Measurements from ENCODE around the gene SYT2. TPM values are rescaled to one million over a fixed set of nuclear protein-coding genes. Genes with fewer than 3 reads are reported as not detected.
"Not testable (repeated sequence)": the region's sequence is repeated elsewhere in the genome, so short reads cannot be mapped to it uniquely, and the experiment has no call there.

SYT2 gene
- total and polyA plus RNA-seq, 12 donors = under 0.01 to 0.07 (median 0.02) TPM; not detected in 9

DNA sequence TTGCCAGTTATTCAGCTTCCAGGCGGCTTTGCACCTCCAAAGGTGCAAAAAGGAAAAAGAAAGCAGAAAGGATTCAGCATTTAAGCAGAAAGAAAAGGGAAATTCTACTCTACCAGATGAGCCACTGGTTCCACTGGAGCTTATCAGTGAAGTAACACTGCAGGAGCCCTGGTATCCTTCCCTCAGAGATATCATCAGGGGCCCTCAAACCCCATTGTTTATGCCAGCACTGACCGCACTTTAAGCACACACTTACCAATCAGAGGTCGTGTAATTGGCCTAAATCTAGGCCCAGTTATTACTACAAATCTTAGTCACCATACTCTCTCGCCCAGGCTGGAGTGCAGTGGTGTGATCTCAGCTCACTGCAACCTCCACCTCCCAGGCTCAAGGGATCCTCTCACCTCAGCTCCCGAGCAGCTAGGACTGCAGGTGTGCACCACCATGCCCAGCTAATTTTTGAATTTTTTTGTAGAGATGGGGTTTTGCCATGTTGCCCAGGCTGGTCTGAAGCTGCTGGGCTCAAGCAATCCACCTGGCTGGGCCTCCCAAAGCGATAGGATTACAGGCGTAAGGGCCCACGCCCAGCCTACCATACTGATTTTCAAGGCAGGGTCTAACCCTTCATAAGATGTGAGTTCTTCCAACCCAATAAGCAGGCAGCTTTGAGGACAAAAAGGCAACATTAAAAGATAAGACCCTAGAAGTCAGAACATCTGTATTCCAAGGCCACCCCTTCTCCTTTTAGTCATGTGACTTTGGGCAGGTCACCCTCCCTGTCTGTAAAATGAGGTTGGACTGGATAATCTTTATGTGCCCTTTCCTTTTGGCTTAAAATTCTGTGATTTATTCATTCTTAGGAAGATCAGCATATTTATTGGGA lies 125.3 kb downstream of the SYT2 start:
- TF ChIP-seq, protein P1, sequence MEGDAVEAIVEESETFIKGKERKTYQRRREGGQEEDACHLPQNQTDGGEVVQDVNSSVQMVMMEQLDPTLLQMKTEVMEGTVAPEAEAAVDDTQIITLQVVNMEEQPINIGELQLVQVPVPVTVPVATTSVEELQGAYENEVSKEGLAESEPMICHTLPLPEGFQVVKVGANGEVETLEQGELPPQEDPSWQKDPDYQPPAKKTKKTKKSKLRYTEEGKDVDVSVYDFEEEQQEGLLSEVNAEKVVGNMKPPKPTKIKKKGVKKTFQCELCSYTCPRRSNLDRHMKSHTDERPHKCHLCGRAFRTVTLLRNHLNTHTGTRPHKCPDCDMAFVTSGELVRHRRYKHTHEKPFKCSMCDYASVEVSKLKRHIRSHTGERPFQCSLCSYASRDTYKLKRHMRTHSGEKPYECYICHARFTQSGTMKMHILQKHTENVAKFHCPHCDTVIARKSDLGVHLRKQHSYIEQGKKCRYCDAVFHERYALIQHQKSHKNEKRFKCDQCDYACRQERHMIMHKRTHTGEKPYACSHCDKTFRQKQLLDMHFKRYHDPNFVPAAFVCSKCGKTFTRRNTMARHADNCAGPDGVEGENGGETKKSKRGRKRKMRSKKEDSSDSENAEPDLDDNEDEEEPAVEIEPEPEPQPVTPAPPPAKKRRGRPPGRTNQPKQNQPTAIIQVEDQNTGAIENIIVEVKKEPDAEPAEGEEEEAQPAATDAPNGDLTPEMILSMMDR (IDR thresholded peaks at IDR 0.05) = no peak
- H3K36me3 ChIP-seq = peaks cover 0 to 52% (median 13%) of the 10 kb centered on the region in 9 donors
- 87 to 88% methylated on average over 8 of the region's 8 CpGs for WGBS, 2 donors
- H3K4me1 ChIP-seq = peaks cover 21 to 74% (median 62%) of the 10 kb centered on the region in 9 donors
- peak overlapping the region in 6 of 10 donors; percentile 2 to 92 (median 30) for H3K27ac ChIP-seq
- intact Hi-C loops (cut with DNase I) = loop anchor here in 3 of 10 donors (5.0 to 10.0 kb wide), 3 partner anchors 37 to 240 kb away; partner anchors contain the start of genes PPP1R12B (in 1 of the 3) and UBE2T (in 1 of the 3)
- DNase-seq = no peak
- no peaks in the 10 kb centered on the region for H3K9me3 ChIP-seq
- H3K27me3 ChIP-seq = peaks cover 0 to 73% (median 0%) of the 10 kb centered on the region in 7 donors
- ATAC-seq = no peak
- no peak overlapping the region for H3K4me3 ChIP-seq

- intact Hi-C loops (cut with DNase I) = loop anchor here in 2 of 10 donors (5.0 to 10.0 kb wide), 2 partner anchors 80 to 238 kb away; partner anchors contain the start of genes PPP1R12B (in 1 of the 2) and UBE2T (in 1 of the 2)
- DNase-seq, H3K27ac ChIP-seq, ATAC-seq, H3K9me3 ChIP-seq, H3K4me3 ChIP-seq: not testable (repeated sequence)
- peaks cover 0 to 54% (median 13%) of the 10 kb centered on the region in 9 donors for H3K36me3 ChIP-seq
- H3K4me1 ChIP-seq = peaks cover 9 to 74% (median 62%) of the 10 kb centered on the region in 9 donors
- peaks cover 0 to 61% (median 0%) of the 10 kb centered on the region in 7 donors for H3K27me3 ChIP-seq
- 92 to 94% methylated on average over 5 of the region's 5 CpGs for WGBS, 2 donors
Observed at GRCh38 chr1:202582350-202582749, 127.9 kb downstream of the SYT2 start.

GRCh38 chr1:202580619-202581018 lies 129.6 kb downstream of the SYT2 start:
- Histone ChIP-seq H3K36me3 (peaks cover 0 to 71% (median 13%) of the 10 kb centered on the region in 9 donors), H3K27me3 (peaks cover 0 to 50% (median 0%) of the 10 kb centered on the region in 7 donors), H3K4me1 (peaks cover 7 to 74% (median 62%) of the 10 kb centered on the region in 9 donors), H3K4me3 (no peak overlapping the region), H3K9me3 (no peaks in the 10 kb centered on the region), H3K27ac (peak overlapping the region in 8 of 10 donors; percentile 20 to 74 (median 60))
- ATAC-seq = no peak
- no peak for DNase-seq
- TF ChIP-seq, protein P1 (IDR thresholded peaks at IDR 0.05) = no peak
- 42 to 44% methylated on average over 1 of the region's 1 CpG for WGBS, 2 donors
- intact Hi-C loops (cut with DNase I) = loop anchor here in 2 of 10 donors (5.0 to 10.0 kb wide), 2 partner anchors 78 to 236 kb away; partner anchors contain the start of genes PPP1R12B (in 1 of the 2) and UBE2T (in 1 of the 2)

GRCh38 chr1:202579806-202580205 lies 130.4 kb downstream of the SYT2 start:
- Histone ChIP-seq H3K27ac (peak overlapping the region in 9 of 10 donors; percentile 5 to 74 (median 58)), H3K36me3 (peaks cover 0 to 76% (median 20%) of the 10 kb centered on the region in 9 donors), H3K4me3 (no peak overlapping the region), H3K9me3 (no peaks in the 10 kb centered on the region), H3K27me3 (peaks cover 0 to 46% (median 0%) of the 10 kb centered on the region in 7 donors), H3K4me1 (peaks cover 7 to 74% (median 57%) of the 10 kb centered on the region in 9 donors)
- peak; percentile 6 to 53 (median 44) for ATAC-seq
- 42 to 56% methylated on average over 2 of the region's 2 CpGs for WGBS, 2 donors
- TF ChIP-seq, protein P1 (IDR thresholded peaks at IDR 0.05) = no peak
- intact Hi-C loops (cut with DNase I) = loop anchor here in 3 of 10 donors (5.0 to 10.0 kb wide), 3 partner anchors 78 to 235 kb away; partner anchors contain the start of genes PPP1R12B (in 1 of the 3) and UBE2T (in 1 of the 3)
- DNase-seq = no peak
